NCI-H1417 treated with DMSO at 0.1 percent for 48 hours (cell line): Measurements from ENCODE around the gene ATG13.

Experiments used
- DNase-seq: peaks from one replicate; lab custom pipeline; 2025; lab: John Stamatoyannopoulos, UW

ATG13 gene

DNA sequence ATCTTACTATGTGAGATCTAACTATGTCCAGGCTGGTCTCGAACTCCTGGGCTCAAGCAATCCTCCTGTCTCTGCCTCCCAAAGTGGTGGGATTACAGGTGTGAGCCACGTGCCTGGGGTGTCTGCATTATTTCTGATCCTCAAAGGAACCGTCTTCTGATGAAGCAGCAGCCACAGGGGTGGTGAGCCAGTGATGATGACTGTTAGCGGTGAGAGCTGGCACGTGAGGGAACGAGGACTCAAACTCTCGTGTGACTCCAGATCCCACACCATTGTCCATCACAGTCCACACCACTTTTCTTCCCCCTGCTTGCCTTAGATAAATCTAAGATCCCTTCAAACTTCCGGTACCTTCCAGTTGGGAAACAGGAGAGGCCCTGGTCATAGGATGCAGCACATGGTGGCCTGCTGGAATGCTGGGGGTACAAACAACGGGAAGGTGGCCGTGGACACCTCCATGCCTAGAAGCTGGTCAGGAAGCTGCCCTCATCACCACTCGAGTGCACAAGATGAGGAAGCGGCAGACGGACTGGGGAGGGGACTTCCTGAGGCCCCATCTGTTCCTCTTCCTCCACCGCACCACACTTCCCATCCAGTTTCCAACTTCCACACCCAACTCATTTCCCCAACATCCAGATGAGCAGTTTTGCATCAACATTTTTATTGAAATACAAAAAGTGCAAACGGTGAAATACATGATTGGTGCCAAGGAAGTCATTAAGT is 59.2 kb downstream of the ATG13 start:
- no peak for DNase-seq

- DNase-seq: no peak
These were observed 59.8 kb downstream of the ATG13 start for GRCh38 chr11:46677169-46677568.

- DNase-seq: no peak
These were observed 60.8 kb downstream of the ATG13 start for GRCh38 chr11:46677991-46678740.

- no peak for DNase-seq
These were observed 61.4 kb downstream of the ATG13 start for GRCh38 chr11:46678741-46679130.

DNA sequence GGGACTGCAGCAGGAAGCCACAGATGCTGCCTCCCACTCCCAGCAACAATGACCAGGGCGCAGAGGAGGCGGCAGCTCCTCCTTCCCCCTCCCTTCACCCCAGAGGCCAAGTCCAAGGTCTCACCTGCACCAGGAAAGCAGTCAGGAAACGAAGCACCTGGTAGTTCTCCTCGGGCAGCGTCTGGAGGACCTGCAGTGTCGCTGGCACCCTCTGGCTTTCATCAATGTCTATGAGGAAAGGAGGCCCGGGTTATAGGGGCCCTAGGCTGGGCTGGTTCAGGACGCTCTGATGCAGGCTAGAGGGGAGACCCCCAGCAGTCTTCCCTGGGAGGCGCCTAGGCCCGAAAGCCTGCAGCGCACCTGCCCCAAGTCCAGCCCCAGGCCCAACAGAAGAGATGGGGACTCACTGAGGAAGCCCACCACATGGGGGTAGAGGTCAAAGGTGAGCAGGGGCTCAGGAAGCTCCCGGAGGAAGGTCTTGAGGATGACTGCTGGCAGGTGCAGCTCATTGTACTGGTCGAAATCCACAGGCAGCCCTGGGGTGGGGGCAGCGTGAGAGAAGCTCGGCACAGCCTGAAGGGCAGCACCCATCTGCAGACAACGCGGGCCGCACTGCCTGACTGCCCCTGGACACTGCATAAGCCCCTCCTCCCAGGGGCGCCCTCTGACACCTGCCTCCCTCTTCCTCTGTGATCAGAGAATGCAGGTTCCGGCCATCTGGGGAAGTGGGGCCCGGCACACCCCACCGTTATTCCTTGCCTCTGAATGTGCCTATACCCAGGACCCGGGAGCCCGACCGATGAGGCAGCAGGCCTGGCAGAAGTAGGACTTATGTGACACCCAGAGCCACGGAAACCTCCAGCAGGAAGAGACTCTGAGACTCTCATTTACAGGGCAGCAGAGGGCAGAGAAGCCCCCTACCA is 62.1 kb downstream of the ATG13 start:
- no peak for DNase-seq

GRCh38 chr11:46680164-46680760 is 62.9 kb downstream of the ATG13 start:
- DNase-seq: no peak

GRCh38 chr11:46680815-46681214 is 63.5 kb downstream of the ATG13 start:
- DNase-seq: no peak

DNA sequence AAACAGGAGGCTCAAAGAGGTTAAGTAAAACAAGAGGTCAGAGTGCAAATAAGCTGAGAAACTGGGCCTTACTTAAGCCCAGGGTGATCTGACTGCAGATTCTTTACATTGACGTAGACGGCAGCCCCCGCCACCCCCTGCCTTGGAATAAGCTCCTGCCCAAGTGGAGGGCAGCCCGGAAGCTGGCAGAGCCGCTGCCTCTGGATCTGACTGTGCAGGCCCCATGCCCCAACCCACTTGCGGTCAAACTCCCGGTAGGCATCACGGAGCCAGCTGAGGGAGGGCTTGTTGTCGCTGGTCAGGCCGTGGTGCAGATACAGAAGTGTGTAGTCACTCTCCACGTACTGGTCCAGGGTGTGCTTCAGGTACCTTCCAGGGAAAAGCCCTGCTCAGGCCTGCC is 64.5 kb downstream of the ATG13 start:
- no peak for DNase-seq

DNA sequence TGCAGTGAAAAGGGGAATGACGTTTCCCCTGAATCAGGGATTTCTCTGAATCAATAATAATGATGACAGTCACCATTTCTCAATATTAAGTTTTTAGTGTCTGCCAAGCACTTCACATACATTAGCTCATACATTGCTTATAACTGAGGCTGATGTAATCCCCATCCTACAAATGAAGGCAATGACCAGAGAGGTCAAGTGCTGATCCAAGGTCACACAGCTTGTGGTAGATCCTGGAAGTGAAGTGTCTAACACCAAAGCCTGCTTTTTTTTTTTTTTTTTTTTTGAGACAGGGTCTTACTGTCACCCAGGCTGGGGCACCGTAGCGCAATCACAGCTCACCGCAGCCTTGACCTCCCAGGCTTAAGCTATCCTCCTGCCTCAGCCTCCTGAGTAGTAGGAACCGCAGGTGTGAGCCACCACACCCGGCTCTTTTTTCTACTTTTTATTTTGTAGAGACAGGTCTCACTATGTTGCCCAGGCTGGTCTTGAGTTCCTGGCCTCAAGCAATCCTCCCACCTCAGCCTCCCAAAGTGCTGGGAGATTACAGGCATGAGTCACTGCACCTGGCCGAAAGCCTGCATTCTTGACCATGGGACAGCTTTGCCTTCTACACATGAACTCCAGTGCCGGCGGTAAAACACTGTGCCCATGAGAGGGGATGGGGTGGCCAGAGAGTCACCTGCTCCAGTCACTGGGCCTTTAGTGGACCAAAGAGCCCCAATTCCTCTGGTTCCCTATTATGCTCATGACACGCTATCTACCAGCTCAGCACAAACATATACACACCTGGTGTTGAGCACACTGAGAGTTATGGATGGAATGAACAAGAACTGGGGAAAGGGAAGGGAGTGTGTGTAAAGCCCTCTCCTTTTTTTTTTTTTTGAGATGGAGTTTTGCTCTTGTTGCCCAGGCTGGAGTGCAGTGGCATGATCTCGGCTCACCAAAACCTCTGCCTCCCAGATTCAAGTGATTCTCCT is 65.7 kb downstream of the ATG13 start:
- DNase-seq: no peak

GRCh38 chr11:46684367-46684766 is 67.0 kb downstream of the ATG13 start:
- no peak for DNase-seq

DNA sequence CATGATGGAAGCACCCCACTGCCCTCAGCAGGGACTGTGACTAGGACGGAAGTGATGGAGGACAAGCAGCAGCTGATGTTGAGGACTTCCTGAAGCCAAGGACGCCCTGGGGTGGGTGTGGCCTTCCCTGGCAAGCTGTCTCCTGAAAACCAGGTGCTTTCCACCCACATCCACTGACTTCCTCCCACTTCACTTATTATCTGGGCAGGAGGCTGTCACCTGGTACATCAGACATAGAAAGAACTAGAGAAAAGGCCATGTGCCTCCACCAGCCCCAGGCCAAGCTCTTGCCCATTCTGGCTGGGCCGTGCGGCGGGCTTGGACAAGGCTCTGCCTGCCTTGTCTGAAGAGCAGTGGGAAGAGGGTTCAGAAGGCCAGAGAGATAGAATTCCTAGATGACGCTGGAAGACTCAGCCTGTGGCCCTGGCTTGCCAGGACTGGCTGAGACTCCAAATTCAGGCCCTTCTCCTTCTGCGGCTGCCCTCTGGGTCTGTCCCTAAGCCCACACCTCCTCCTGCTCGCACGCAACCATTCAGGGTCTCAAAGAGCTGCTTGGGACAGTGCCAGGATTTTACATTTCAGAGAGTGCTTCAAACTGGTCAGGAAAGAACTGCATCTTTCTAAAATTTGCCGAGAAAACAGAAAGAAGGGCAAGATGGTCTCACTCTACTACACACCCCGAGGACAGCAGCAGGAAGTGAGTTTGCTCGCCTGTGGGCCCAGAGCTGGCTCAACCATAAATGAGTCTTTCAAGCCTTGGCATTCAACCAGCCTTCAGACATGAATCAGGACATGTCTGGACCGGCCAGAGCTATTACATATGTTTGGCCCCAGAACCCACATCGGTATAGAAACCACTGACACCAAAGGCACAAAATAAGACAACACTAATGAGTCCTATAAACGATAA is 69.8 kb downstream of the ATG13 start:
- no peak for DNase-seq

GRCh38 chr11:46690702-46691101 is 73.3 kb downstream of the ATG13 start:
- no peak for DNase-seq

DNA sequence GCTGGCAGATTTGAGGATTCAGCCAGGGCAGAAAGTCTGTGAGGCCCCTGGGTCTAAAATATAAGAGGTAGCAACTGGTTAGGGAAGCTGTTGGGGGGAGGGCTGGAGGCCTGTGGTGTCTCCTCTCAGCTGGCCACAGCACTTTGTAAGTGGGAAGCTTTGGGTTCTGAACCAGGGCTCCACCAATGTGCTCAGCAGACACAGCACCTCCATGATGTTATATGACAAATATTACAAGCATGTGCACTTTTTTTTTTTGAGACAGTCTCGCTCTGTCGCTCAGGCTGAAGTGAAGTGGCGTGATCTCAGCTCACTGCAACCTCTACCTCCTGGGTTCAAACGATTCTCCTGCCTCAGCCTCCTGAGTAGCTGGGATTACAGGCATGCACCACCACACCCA is 75.1 kb downstream of the ATG13 start:
- no peak for DNase-seq

DNA sequence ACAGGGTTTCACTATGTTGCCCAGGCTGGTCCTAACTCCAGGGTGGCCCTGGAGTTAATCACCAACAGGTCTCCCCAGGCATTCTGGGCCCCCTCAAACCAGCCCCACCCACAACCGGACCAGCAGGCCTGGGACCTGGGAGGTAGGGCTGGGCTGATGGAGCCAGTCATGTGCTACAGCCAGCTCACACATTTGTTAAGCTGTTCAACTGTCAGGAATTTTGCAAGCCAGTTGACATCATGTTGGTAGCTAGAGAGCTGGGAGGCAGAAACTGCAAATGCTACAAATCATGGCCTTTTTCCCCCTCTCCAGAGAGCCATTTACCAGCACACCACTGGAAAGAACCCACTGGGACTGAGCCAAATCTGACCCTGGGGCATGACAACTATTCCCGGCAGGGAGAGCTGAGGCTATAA is 76.3 kb downstream of the ATG13 start:
- DNase-seq: no peak

- DNase-seq: no peak
These were observed 76.7 kb downstream of the ATG13 start for GRCh38 chr11:46694072-46694471.

GRCh38 chr11:46694607-46695006 is 77.3 kb downstream of the ATG13 start:
- no peak for DNase-seq

GRCh38 chr11:46695345-46696211 is 78.2 kb downstream of the ATG13 start:
- DNase-seq: no peak

DNA sequence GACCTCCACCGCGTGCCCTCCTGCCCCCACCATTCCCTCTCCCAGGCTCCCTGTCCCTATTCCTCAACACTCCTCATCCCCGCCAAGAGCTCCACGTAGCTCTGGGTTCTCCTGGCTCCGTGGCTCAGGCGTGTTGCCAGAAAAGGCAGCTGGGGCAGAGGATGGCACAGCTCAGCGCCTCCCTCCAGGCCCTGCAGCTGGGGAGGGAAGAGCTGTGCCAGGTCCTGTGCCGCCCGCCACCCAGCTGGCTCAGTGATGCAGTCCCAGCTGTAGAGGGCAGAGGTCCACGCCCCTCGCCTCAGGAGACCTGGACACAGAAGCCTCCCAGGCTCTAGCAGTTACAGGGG is 78.8 kb downstream of the ATG13 start:
- no peak for DNase-seq

- DNase-seq: no peak
These were observed 80.0 kb downstream of the ATG13 start for GRCh38 chr11:46697303-46697702.
